ENCODE data around the gene KIF24.
"Not testable (repeated sequence)": the region's sequence is repeated elsewhere in the genome, so short reads cannot be mapped to it uniquely, and the experiment has no call there.

KIF24 gene

GRCh38 chr9:34328987-34329832 lies at the start of gene KIF24, which contains the start of gene NUDT2:
KIF24 (minus strand) TSS chr9:34329268; CDS start chr9:34311346, 17,922 bp downstream.
NUDT2 (plus strand) TSS chr9:34329569; CDS start chr9:34339040, 9,471 bp downstream.
- peak; percentile 100 for DNase-seq

- no peak for DNase-seq
Observed at GRCh38 chr9:34378376-34379060, 49.5 kb upstream of the KIF24 start.

GRCh38 chr9:34377404-34377746 lies 48.3 kb upstream of the KIF24 start:
- peak; percentile 61 for DNase-seq

- peak; percentile 98 for DNase-seq
Observed at GRCh38 chr9:34376596-34377403, 47.7 kb upstream of the KIF24 start, which contains the start of gene MYORG. MYORG (minus strand) TSS chr9:34376898; CDS start chr9:34372943, 3,955 bp downstream.

- peak; percentile 59 for DNase-seq
Observed at GRCh38 chr9:34375901-34376595, 47.0 kb upstream of the KIF24 start.

GRCh38 chr9:34374905-34375552 lies 46.0 kb upstream of the KIF24 start:
- no peak for DNase-seq

- no peak for DNase-seq
Observed at GRCh38 chr9:34374339-34374738, 45.3 kb upstream of the KIF24 start.

GRCh38 chr9:34373749-34374148 lies 44.7 kb upstream of the KIF24 start:
- DNase-seq: no peak

- DNase-seq: no peak
Observed at GRCh38 chr9:34372467-34373011, 43.5 kb upstream of the KIF24 start.

- DNase-seq: no peak
Observed at GRCh38 chr9:34371886-34372466, 42.9 kb upstream of the KIF24 start.

GRCh38 chr9:34370970-34371880 lies 42.2 kb upstream of the KIF24 start:
- peak; percentile 42 for DNase-seq

- no peak for DNase-seq
Observed at GRCh38 chr9:34370335-34370969, 41.4 kb upstream of the KIF24 start.

- DNase-seq: no peak
Observed at GRCh38 chr9:34369636-34370035, 40.6 kb upstream of the KIF24 start.

GRCh38 chr9:34368796-34369195 lies 39.7 kb upstream of the KIF24 start:
- not testable (repeated sequence) for DNase-seq

- not testable (repeated sequence) for DNase-seq
Observed at GRCh38 chr9:34367751-34368410, 38.8 kb upstream of the KIF24 start.

- DNase-seq: no peak
Observed at GRCh38 chr9:34366365-34366764, 37.3 kb upstream of the KIF24 start.

GRCh38 chr9:34365282-34365681 lies 36.2 kb upstream of the KIF24 start:
- no peak for DNase-seq

- DNase-seq: no peak
Observed at GRCh38 chr9:34363619-34364351, 34.7 kb upstream of the KIF24 start.
